ENCODE results near the gene GOLGA6L9. TPM values are rescaled to one million over a fixed set of nuclear protein-coding genes. Genes with fewer than 3 reads are reported as not detected.
"Not testable (repeated sequence)": the region's sequence is repeated elsewhere in the genome, so short reads cannot be mapped to it uniquely, and the experiment has no call there.

Gene GOLGA6L9
- polyA plus RNA-seq, 3 donors, result 0.28 TPM; not detected in 2

DNA sequence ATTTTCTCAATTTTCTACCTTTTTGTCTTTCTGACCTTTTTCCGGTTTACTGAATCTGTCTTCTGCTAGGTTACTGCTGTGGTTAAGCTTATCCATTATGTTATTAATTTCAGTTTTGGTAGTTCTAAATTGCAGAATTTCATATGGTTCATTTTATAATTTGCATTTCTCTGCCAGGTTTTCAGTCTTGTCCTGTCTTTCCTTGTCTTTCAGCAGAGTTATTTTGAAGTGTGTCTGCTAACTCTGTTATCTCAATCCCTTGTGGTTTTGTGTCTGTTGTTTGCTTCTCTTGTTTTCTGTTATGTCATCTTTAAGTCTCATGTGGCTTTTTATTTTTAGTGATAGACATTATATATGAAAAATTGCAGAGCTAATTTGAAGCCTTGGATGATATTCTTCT lies 18.0 kb upstream of the GOLGA6L9 start:
- H3K79me2 ChIP-seq (ENCODE audit: insufficient read depth, low read length); H3K27ac ChIP-seq (ENCODE audit: low read depth in 1 of 2, low read length in 2 of 2); H3K36me3 Mint-ChIP-seq; H4K20me1 ChIP-seq (ENCODE audit: insufficient read depth, low read length); H3K4me3 Mint-ChIP-seq; H3K4me1 ChIP-seq (ENCODE audit: control insufficient read depth in 1 of 2, insufficient read depth in 2 of 2, low read length in 2 of 2); H3K27me3 ChIP-seq (ENCODE audit: control insufficient read depth in 2 of 2, insufficient read depth in 2 of 2, low read length in 2 of 2); DNase-seq; H3K4me2 ChIP-seq (replicated peaks; ENCODE audit: extremely low read depth, low read length, poor library complexity, severe bottlenecking); H3K27ac Mint-ChIP-seq; H3K36me3 ChIP-seq (replicated peaks in 1 of 2; ENCODE audit: control insufficient read depth in 1 of 2, insufficient read depth in 2 of 2, low read length in 2 of 2); H3K9ac ChIP-seq (ENCODE audit: insufficient read depth, low read length, poor library complexity, severe bottlenecking); H3K4me1 Mint-ChIP-seq; H3K9me3 Mint-ChIP-seq; H3K27me3 Mint-ChIP-seq (ENCODE audit: low read depth in 3 of 3); H2AFZ ChIP-seq (ENCODE audit: insufficient read depth, low read depth, low read length, poor library complexity, severe bottlenecking); H3K9me3 ChIP-seq (replicated peaks in 1 of 2; ENCODE audit: control insufficient read depth in 1 of 2, insufficient read depth in 1 of 2, low read length in 2 of 2); intact Hi-C loops (cut with micrococcal nuclease); H3K4me3 ChIP-seq (replicated peaks in 1 of 3; ENCODE audit: low read depth in 2 of 3, low read length in 3 of 3): not testable (repeated sequence)
- no CpG with 5 or more reads among the region's 1 CpG for WGBS (ENCODE audit: insufficient coverage)

DNA sequence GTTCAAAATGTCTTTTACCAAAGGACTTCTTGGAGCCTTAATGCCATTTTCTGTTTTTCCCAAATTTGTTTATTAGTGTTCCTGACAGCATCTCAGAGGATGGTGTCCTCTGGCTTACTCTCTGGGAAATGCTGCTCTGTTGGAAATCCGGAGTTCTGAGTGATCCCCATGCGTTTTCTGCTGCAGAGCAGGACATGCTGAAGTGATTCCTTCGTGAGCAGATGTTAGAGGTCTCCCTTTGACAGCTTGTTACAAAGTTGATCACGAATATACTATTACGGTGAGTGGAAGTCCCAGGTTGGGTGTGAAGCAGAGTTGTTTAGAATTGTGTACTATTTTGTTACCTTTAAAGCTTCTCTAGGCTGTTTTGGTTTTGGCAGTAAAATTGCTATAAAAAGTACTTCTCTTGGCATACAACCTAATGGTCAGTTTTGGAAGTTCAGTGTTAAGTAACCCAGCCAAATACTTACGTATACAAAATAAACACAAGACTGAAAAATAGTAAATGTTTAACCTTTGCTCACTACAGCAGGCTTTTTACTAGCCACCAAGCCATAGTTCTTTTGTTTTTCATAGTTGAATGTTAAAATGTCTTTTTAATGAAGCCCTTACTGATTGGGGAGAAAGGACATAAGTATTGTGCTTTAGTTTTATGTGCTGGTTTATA lies 15.0 kb upstream of the GOLGA6L9 start:
- H3K4me1 ChIP-seq (ENCODE audit: control insufficient read depth in 1 of 2, insufficient read depth in 2 of 2, low read length in 2 of 2); H3K4me3 Mint-ChIP-seq; H3K27me3 ChIP-seq (ENCODE audit: control insufficient read depth in 2 of 2, insufficient read depth in 2 of 2, low read length in 2 of 2); intact Hi-C loops (cut with micrococcal nuclease); H3K9ac ChIP-seq (ENCODE audit: insufficient read depth, low read length, poor library complexity, severe bottlenecking); H3K27me3 Mint-ChIP-seq (ENCODE audit: low read depth in 3 of 3); H3K4me2 ChIP-seq (replicated peaks; ENCODE audit: extremely low read depth, low read length, poor library complexity, severe bottlenecking); H3K9me3 ChIP-seq (replicated peaks in 1 of 2; ENCODE audit: control insufficient read depth in 1 of 2, insufficient read depth in 1 of 2, low read length in 2 of 2); H2AFZ ChIP-seq (ENCODE audit: insufficient read depth, low read depth, low read length, poor library complexity, severe bottlenecking); H4K20me1 ChIP-seq (ENCODE audit: insufficient read depth, low read length); H3K4me1 Mint-ChIP-seq; H3K9me3 Mint-ChIP-seq; DNase-seq; H3K79me2 ChIP-seq (ENCODE audit: insufficient read depth, low read length); H3K27ac Mint-ChIP-seq; H3K4me3 ChIP-seq (replicated peaks in 1 of 3; ENCODE audit: low read depth in 2 of 3, low read length in 3 of 3); H3K27ac ChIP-seq (ENCODE audit: low read depth in 1 of 2, low read length in 2 of 2); H3K36me3 Mint-ChIP-seq; H3K36me3 ChIP-seq (replicated peaks in 1 of 2; ENCODE audit: control insufficient read depth in 1 of 2, insufficient read depth in 2 of 2, low read length in 2 of 2): not testable (repeated sequence)
- WGBS (ENCODE audit: insufficient coverage), result 100% methylated on average over 3 of the region's 6 CpGs

GRCh38 chr15:82420516-82420915 lies 9.1 kb upstream of the GOLGA6L9 start:
- H3K27me3 ChIP-seq (ENCODE audit: control insufficient read depth in 2 of 2, insufficient read depth in 2 of 2, low read length in 2 of 2); H3K4me3 ChIP-seq (replicated peaks in 1 of 3; ENCODE audit: low read depth in 2 of 3, low read length in 3 of 3); H3K4me2 ChIP-seq (replicated peaks; ENCODE audit: extremely low read depth, low read length, poor library complexity, severe bottlenecking); H3K79me2 ChIP-seq (ENCODE audit: insufficient read depth, low read length); H2AFZ ChIP-seq (ENCODE audit: insufficient read depth, low read depth, low read length, poor library complexity, severe bottlenecking); H3K27ac ChIP-seq (ENCODE audit: low read depth in 1 of 2, low read length in 2 of 2); H3K9me3 ChIP-seq (replicated peaks in 1 of 2; ENCODE audit: control insufficient read depth in 1 of 2, insufficient read depth in 1 of 2, low read length in 2 of 2); DNase-seq; H3K9ac ChIP-seq (ENCODE audit: insufficient read depth, low read length, poor library complexity, severe bottlenecking); H3K4me3 Mint-ChIP-seq; H3K36me3 ChIP-seq (replicated peaks in 1 of 2; ENCODE audit: control insufficient read depth in 1 of 2, insufficient read depth in 2 of 2, low read length in 2 of 2); H3K4me1 Mint-ChIP-seq; H3K27ac Mint-ChIP-seq; H3K9me3 Mint-ChIP-seq; H3K27me3 Mint-ChIP-seq (ENCODE audit: low read depth in 3 of 3); H3K36me3 Mint-ChIP-seq; intact Hi-C loops (cut with micrococcal nuclease); H4K20me1 ChIP-seq (ENCODE audit: insufficient read depth, low read length); H3K4me1 ChIP-seq (ENCODE audit: control insufficient read depth in 1 of 2, insufficient read depth in 2 of 2, low read length in 2 of 2): not testable (repeated sequence)
- WGBS (ENCODE audit: insufficient coverage), result no CpG with 5 or more reads among the region's 2 CpGs

- H2AFZ ChIP-seq (ENCODE audit: insufficient read depth, low read depth, low read length, poor library complexity, severe bottlenecking); H3K36me3 Mint-ChIP-seq; H3K9me3 ChIP-seq (replicated peaks in 1 of 2; ENCODE audit: control insufficient read depth in 1 of 2, insufficient read depth in 1 of 2, low read length in 2 of 2); H3K4me1 Mint-ChIP-seq; H3K4me3 Mint-ChIP-seq; H3K27me3 ChIP-seq (ENCODE audit: control insufficient read depth in 2 of 2, insufficient read depth in 2 of 2, low read length in 2 of 2); H3K9ac ChIP-seq (ENCODE audit: insufficient read depth, low read length, poor library complexity, severe bottlenecking); H3K79me2 ChIP-seq (ENCODE audit: insufficient read depth, low read length); intact Hi-C loops (cut with micrococcal nuclease); H4K20me1 ChIP-seq (ENCODE audit: insufficient read depth, low read length); H3K27ac Mint-ChIP-seq; H3K27ac ChIP-seq (ENCODE audit: low read depth in 1 of 2, low read length in 2 of 2); H3K27me3 Mint-ChIP-seq (ENCODE audit: low read depth in 3 of 3); H3K4me3 ChIP-seq (replicated peaks in 1 of 3; ENCODE audit: low read depth in 2 of 3, low read length in 3 of 3); H3K36me3 ChIP-seq (replicated peaks in 1 of 2; ENCODE audit: control insufficient read depth in 1 of 2, insufficient read depth in 2 of 2, low read length in 2 of 2); H3K4me2 ChIP-seq (replicated peaks; ENCODE audit: extremely low read depth, low read length, poor library complexity, severe bottlenecking); H3K4me1 ChIP-seq (ENCODE audit: control insufficient read depth in 1 of 2, insufficient read depth in 2 of 2, low read length in 2 of 2); DNase-seq; H3K9me3 Mint-ChIP-seq: not testable (repeated sequence)
- WGBS (ENCODE audit: insufficient coverage), result no CpG with 5 or more reads among the region's 1 CpG
Observed at GRCh38 chr15:82420966-82421365, 8.7 kb upstream of the GOLGA6L9 start.

All from CD14-positive monocyte (primary cell).